ENCODE results near the gene PRRC2C. TPM values are rescaled to one million over a fixed set of nuclear protein-coding genes. Genes with fewer than 3 reads are reported as not detected.

The PRRC2C gene
- total and polyA plus RNA-seq, 4 donors: 13.6 to 41.9 (median 34.4) TPM

- H3K4me1 ChIP-seq (ENCODE audit: control insufficient read depth in 4 of 4, insufficient read depth in 4 of 4, low read length in 3 of 4): no peaks in the 10 kb centered on the region
- WGBS: 96% methylated on average over 9 of the region's 9 CpGs
- H3K27me3 ChIP-seq (ENCODE audit: control insufficient read depth in 4 of 4, insufficient read depth in 4 of 4, low read length in 3 of 4): no peaks in the 10 kb centered on the region
- no peak overlapping the region for H3K27ac ChIP-seq (ENCODE audit: low read depth in 1 of 2, low read length in 2 of 2)
- H3K4me3 ChIP-seq (ENCODE audit: low read depth in 1 of 3, low read length in 3 of 3): no peak overlapping the region
- H3K36me3 ChIP-seq (ENCODE audit: control insufficient read depth in 4 of 4, insufficient read depth in 3 of 4, low read depth in 1 of 4, low read length in 3 of 4): peaks cover 3 to 68% (median 57%) of the 10 kb centered on the region in 4 donors
- H3K9me3 ChIP-seq (ENCODE audit: control insufficient read depth in 4 of 4, low read length in 3 of 4): no peaks in the 10 kb centered on the region
- no peak for DNase-seq (ENCODE audit: low spot score)
- no peak for TF ChIP-seq SP1 (IDR thresholded peaks at IDR 0.05)
- no peak for TF ChIP-seq FOXA2 (IDR thresholded peaks at IDR 0.05)
- TF ChIP-seq, protein P1, sequence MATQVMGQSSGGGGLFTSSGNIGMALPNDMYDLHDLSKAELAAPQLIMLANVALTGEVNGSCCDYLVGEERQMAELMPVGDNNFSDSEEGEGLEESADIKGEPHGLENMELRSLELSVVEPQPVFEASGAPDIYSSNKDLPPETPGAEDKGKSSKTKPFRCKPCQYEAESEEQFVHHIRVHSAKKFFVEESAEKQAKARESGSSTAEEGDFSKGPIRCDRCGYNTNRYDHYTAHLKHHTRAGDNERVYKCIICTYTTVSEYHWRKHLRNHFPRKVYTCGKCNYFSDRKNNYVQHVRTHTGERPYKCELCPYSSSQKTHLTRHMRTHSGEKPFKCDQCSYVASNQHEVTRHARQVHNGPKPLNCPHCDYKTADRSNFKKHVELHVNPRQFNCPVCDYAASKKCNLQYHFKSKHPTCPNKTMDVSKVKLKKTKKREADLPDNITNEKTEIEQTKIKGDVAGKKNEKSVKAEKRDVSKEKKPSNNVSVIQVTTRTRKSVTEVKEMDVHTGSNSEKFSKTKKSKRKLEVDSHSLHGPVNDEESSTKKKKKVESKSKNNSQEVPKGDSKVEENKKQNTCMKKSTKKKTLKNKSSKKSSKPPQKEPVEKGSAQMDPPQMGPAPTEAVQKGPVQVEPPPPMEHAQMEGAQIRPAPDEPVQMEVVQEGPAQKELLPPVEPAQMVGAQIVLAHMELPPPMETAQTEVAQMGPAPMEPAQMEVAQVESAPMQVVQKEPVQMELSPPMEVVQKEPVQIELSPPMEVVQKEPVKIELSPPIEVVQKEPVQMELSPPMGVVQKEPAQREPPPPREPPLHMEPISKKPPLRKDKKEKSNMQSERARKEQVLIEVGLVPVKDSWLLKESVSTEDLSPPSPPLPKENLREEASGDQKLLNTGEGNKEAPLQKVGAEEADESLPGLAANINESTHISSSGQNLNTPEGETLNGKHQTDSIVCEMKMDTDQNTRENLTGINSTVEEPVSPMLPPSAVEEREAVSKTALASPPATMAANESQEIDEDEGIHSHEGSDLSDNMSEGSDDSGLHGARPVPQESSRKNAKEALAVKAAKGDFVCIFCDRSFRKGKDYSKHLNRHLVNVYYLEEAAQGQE (IDR thresholded peaks at IDR 0.05): no peak
- TF ChIP-seq, protein P2, sequence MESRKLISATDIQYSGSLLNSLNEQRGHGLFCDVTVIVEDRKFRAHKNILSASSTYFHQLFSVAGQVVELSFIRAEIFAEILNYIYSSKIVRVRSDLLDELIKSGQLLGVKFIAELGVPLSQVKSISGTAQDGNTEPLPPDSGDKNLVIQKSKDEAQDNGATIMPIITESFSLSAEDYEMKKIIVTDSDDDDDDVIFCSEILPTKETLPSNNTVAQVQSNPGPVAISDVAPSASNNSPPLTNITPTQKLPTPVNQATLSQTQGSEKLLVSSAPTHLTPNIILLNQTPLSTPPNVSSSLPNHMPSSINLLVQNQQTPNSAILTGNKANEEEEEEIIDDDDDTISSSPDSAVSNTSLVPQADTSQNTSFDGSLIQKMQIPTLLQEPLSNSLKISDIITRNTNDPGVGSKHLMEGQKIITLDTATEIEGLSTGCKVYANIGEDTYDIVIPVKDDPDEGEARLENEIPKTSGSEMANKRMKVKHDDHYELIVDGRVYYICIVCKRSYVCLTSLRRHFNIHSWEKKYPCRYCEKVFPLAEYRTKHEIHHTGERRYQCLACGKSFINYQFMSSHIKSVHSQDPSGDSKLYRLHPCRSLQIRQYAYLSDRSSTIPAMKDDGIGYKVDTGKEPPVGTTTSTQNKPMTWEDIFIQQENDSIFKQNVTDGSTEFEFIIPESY (IDR thresholded peaks at IDR 0.05): no peak
- TF ChIP-seq JUND (IDR thresholded peaks at IDR 0.05): no peak
- TF ChIP-seq MAX (IDR thresholded peaks at IDR 0.05): no peak
- TF ChIP-seq ATF3 (IDR thresholded peaks at IDR 0.05): no peak
- TF ChIP-seq HNF4G (IDR thresholded peaks at IDR 0.05): no peak
- TF ChIP-seq RXRA (IDR thresholded peaks at IDR 0.05): no peak
- no peak for TF ChIP-seq CTCF (IDR thresholded peaks at IDR 0.05; ENCODE audit: low read depth, low read length, missing input control)
- TF ChIP-seq EGR1 (IDR thresholded peaks at IDR 0.05; ENCODE audit: low read depth in 2 of 2): no peak
- TF ChIP-seq FOXA1 (IDR thresholded peaks at IDR 0.05): no peak
- TF ChIP-seq YY1 (IDR thresholded peaks at IDR 0.05): no peak
- no peak for TF ChIP-seq TAF1 (conservative IDR thresholded peaks at IDR 0.05)
- no peak for TF ChIP-seq GABPA (IDR thresholded peaks at IDR 0.05 in 1 of 2, conservative IDR thresholded peaks at IDR 0.05 in 1 of 2)
- no peak overlapping the region for H3K9ac ChIP-seq (ENCODE audit: low read depth in 1 of 2, low read length in 2 of 2)
These were observed 100.4 kb downstream of the PRRC2C start for GRCh38 chr1:171585715-171586114.

- Histone ChIP-seq H3K9me3 (ENCODE audit: control insufficient read depth in 4 of 4, low read length in 3 of 4) (no peaks in the 10 kb centered on the region), H3K27ac (ENCODE audit: low read depth in 1 of 2, low read length in 2 of 2) (no peak overlapping the region), H3K27me3 (ENCODE audit: control insufficient read depth in 4 of 4, insufficient read depth in 4 of 4, low read length in 3 of 4) (no peaks in the 10 kb centered on the region), H3K4me3 (ENCODE audit: low read depth in 1 of 3, low read length in 3 of 3) (no peak overlapping the region), H3K9ac (ENCODE audit: low read depth in 1 of 2, low read length in 2 of 2) (no peak overlapping the region), H3K36me3 (ENCODE audit: control insufficient read depth in 4 of 4, insufficient read depth in 3 of 4, low read depth in 1 of 4, low read length in 3 of 4) (peaks cover 8 to 71% (median 61%) of the 10 kb centered on the region in 4 donors), H3K4me1 (ENCODE audit: control insufficient read depth in 4 of 4, insufficient read depth in 4 of 4, low read length in 3 of 4) (no peaks in the 10 kb centered on the region)
- TF ChIP-seq JUND (IDR thresholded peaks at IDR 0.05) (no peak), RAD21 (IDR thresholded peaks at IDR 0.05) (no peak), FOXA1 (IDR thresholded peaks at IDR 0.05) (no peak), RXRA (IDR thresholded peaks at IDR 0.05) (no peak), HNF4A (conservative IDR thresholded peaks at IDR 0.05) (no peak), FOXA2 (IDR thresholded peaks at IDR 0.05) (no peak), HNF4G (IDR thresholded peaks at IDR 0.05) (no peak), NR2F2 (IDR thresholded peaks at IDR 0.05) (no peak), CTCF (IDR thresholded peaks at IDR 0.05; ENCODE audit: low read depth, low read length, missing input control) (no peak), SP1 (IDR thresholded peaks at IDR 0.05) (no peak)
- TF ChIP-seq, protein P2 (IDR thresholded peaks at IDR 0.05): no peak
- 92% methylated on average over 2 of the region's 2 CpGs for WGBS
- no peak for DNase-seq (ENCODE audit: low spot score)
These were observed 102.9 kb downstream of the PRRC2C start for GRCh38 chr1:171588230-171588629.

All from liver (tissue), 9 donors.